NT2/D1 (cell line): Measurements from ENCODE around the gene PDHX.

Source experiments
- SUZ12 ChIP-seq: IDR thresholded peaks from 2 replicates; pipeline ENCODE4 v1.6.1; 2011; ENCODE audit not compliant: insufficient read length, insufficient read depth; ENCODE audit errors: extremely low read depth
- YY1 ChIP-seq: IDR thresholded peaks from 2 replicates; pipeline ENCODE4 v1.6.1; 2011; ENCODE audit not compliant: insufficient read length, insufficient read depth
- ZNF274 ChIP-seq: IDR thresholded peaks from 2 replicates; pipeline ENCODE4 v1.6.1; 2011; ENCODE audit warnings: mild to moderate bottlenecking, low read depth, low read length

DNA sequence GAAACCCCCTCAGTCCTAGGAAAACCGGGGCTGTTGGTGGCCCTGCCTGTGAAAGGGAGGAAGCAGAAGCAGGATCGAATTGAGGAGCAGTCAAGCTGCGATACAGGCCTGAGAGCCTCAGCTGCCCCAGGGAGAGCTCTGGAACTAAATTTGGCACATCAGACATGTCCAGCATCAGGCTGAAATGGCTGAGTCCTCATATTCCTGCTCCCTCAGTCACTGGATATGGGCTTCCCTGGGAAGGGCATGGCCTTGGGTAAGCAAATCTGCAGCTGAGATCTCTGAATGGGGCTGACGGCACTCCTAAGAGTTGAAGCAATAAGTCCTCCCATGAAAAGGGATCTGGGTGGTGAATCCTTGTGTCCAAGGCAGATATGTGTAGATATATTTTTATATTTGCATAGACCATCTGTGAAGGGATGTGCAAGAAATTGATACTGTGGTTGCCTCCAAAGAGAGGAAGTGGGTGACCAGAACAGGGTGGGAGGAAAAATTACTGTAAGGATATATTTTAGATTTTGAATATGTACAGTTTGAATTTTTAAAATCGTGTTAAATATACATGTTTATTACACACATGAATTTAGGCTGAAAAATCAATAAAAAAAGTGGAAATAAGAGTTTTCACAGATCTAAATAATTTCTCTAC is 45.7 kb upstream of the PDHX start:
- TF ChIP-seq ZNF274 (no peak), YY1 (no peak), SUZ12 (no peak)
